NB4 (cell line): ENCODE data around the gene SNRNP200.

Experiments used
- CTCF ChIP-seq: IDR thresholded peaks from one replicate; pipeline ENCODE4 v1.5.1; 2012; ENCODE audit warnings: low read depth, low read length
- MAX ChIP-seq: IDR thresholded peaks from 2 replicates; pipeline ENCODE4 v1.6.1; 2011; ENCODE audit warnings: low read depth, low read length

- TF ChIP-seq CTCF = no peak
- no peak for TF ChIP-seq MAX
Observed at GRCh38 chr2:96319396-96319795, 14.1 kb upstream of the SNRNP200 start.
